ENCODE measurements around the gene IFT80.

- TF ChIP-seq CTCF (IDR thresholded peaks at IDR 0.05 in 2 of 3, conservative IDR thresholded peaks at IDR 0.05 in 1 of 3; ENCODE audit: control insufficient read depth in 2 of 3, extremely low read depth in 1 of 3, insufficient read depth in 1 of 3, low read depth in 3 of 3, low read length in 3 of 3) (no peak), GABPA (IDR thresholded peaks at IDR 0.05; ENCODE audit: low read depth) (no peak), MAX (IDR thresholded peaks at IDR 0.05; ENCODE audit: low read depth, low read length) (no peak), YY1 (IDR thresholded peaks at IDR 0.05; ENCODE audit: low read depth, low read length) (no peak), ZNF384 (IDR thresholded peaks at IDR 0.05; ENCODE audit: borderline replicate concordance, low read depth, low read length) (no peak), RFX5 (IDR thresholded peaks at IDR 0.05; ENCODE audit: low read depth, low read length) (no peak), POLR2AphosphoS5 (IDR thresholded peaks at IDR 0.05; ENCODE audit: low read length) (no peak), SMC3 (IDR thresholded peaks at IDR 0.05; ENCODE audit: borderline replicate concordance, low read length) (no peak), CREM (IDR thresholded peaks at IDR 0.05; ENCODE audit: low read depth) (no peak), YBX1 (IDR thresholded peaks at IDR 0.05) (no peak), JUNB (IDR thresholded peaks at IDR 0.05) (no peak)
These were observed 58.7 kb downstream of the IFT80 start for GRCh38 chr3:160340351-160340750.

All from GM12878 (cell line).